H9 (cell line): ENCODE results near the gene TANGO6. TPM values are rescaled to one million over a fixed set of nuclear protein-coding genes. Genes with fewer than 3 reads are reported as not detected.

ENCODE experiments used
- DNase-seq: peaks from one replicate; pipeline ENCODE4 v3.0.0-alpha.2; 2017
- H2AFZ ChIP-seq: one replicate; pipeline ENCODE4 v1.6.1; 2013; ENCODE audit warnings: mild to moderate bottlenecking, low read length, control low read depth, moderate library complexity
- H2AK5ac ChIP-seq: 2 replicates; pipeline ENCODE4 v1.6.1; 2013; ENCODE audit warnings: low read length, control low read depth, mixed read lengths; ENCODE audit not compliant: insufficient read length
- H2BK120ac ChIP-seq: one replicate; pipeline ENCODE4 v1.6.1; 2013; ENCODE audit warnings: low read depth, mild to moderate bottlenecking, low read length, control low read depth, inconsistent platforms; ENCODE audit not compliant: poor library complexity, severe bottlenecking
- H2BK12ac ChIP-seq: 2 replicates; pipeline ENCODE4 v1.6.1; 2013; ENCODE audit warnings: low read length, control low read depth, mixed read lengths, low read depth; ENCODE audit not compliant: insufficient read length
- H2BK15ac ChIP-seq: 2 replicates; pipeline ENCODE4 v1.6.1; 2013; ENCODE audit warnings: low read depth, low read length, control low read depth
- H2BK20ac ChIP-seq: one replicate; pipeline ENCODE4 v1.6.1; 2013; ENCODE audit warnings: low read depth, mild to moderate bottlenecking, low read length, control low read depth, inconsistent platforms; ENCODE audit not compliant: poor library complexity, severe bottlenecking
- H2BK5ac ChIP-seq: 2 replicates; pipeline ENCODE4 v1.6.1; 2013; ENCODE audit warnings: low read length, control low read depth, mixed read lengths; ENCODE audit not compliant: insufficient read length
- H3K14ac ChIP-seq: 2 replicates; pipeline ENCODE4 v1.6.1; 2013; ENCODE audit warnings: low read length, control low read depth; ENCODE audit not compliant: insufficient read depth
- H3K18ac ChIP-seq: 2 replicates; pipeline ENCODE4 v1.6.1; 2013; ENCODE audit warnings: low read depth, mild to moderate bottlenecking, mixed read lengths, low read length, control low read depth; ENCODE audit not compliant: insufficient read length
- H3K23ac ChIP-seq: 2 replicates; pipeline ENCODE4 v1.6.1; 2013; ENCODE audit warnings: low read length, control low read depth, mixed read lengths, low read depth; ENCODE audit not compliant: insufficient read length
- H3K23me2 ChIP-seq: 2 replicates; pipeline ENCODE4 v1.6.1; 2013; ENCODE audit warnings: low read depth, mild to moderate bottlenecking, mixed read lengths, low read length, control low read depth; ENCODE audit not compliant: insufficient read length, poor library complexity, severe bottlenecking
- H3K27ac ChIP-seq: 2 replicates; pipeline ENCODE4 v1.5.1; 2013; ENCODE audit warnings: low read length, control low read depth, mixed read lengths, low read depth; ENCODE audit not compliant: insufficient read length
- H3K27me3 ChIP-seq: 2 replicates; pipeline ENCODE4 v1.6.1; 2013; ENCODE audit warnings: low read length, control low read depth, inconsistent platforms; ENCODE audit not compliant: insufficient read depth
- H3K4ac ChIP-seq: 2 replicates; pipeline ENCODE4 v1.6.1; 2013; ENCODE audit warnings: low read depth, mild to moderate bottlenecking, control low read depth, inconsistent platforms, low read length, moderate library complexity
- H3K4me1 ChIP-seq: 2 replicates; pipeline ENCODE4 v1.6.1; 2013; ENCODE audit warnings: low read length, control low read depth, inconsistent platforms; ENCODE audit not compliant: insufficient read depth
- H3K4me2 ChIP-seq: 2 replicates; pipeline ENCODE4 v1.6.1; 2013; ENCODE audit warnings: low read length, control low read depth, mixed read lengths; ENCODE audit not compliant: insufficient read length, insufficient read depth
- H3K56ac ChIP-seq: 2 replicates; pipeline ENCODE4 v1.6.1; 2013; ENCODE audit warnings: low read depth, mild to moderate bottlenecking, mixed read lengths, low read length, control low read depth; ENCODE audit not compliant: insufficient read length
- H3K79me1 ChIP-seq: 2 replicates; pipeline ENCODE4 v1.6.1; 2013; ENCODE audit warnings: low read depth, mild to moderate bottlenecking, moderate library complexity, low read length, control low read depth, inconsistent platforms; ENCODE audit not compliant: insufficient read depth, poor library complexity, severe bottlenecking
- H3K79me2 ChIP-seq: 2 replicates; pipeline ENCODE4 v1.6.1; 2013; ENCODE audit warnings: low read length, control low read depth, inconsistent platforms; ENCODE audit not compliant: insufficient read depth
- H3K9ac ChIP-seq: 2 replicates; pipeline ENCODE4 v1.6.1; 2013; ENCODE audit warnings: low read length, control low read depth, mixed read lengths; ENCODE audit not compliant: insufficient read length; ENCODE audit errors: extremely low read depth
- H3K9me3 ChIP-seq: one replicate; pipeline ENCODE4 v1.6.1; 2013; ENCODE audit warnings: low read depth, low read length, inconsistent platforms; ENCODE audit not compliant: control insufficient read depth
- H3T11ph ChIP-seq: one replicate; pipeline ENCODE4 v1.6.1; 2013; ENCODE audit warnings: mild to moderate bottlenecking, low read length, control low read depth, inconsistent platforms
- H4K20me1 ChIP-seq: one replicate; pipeline ENCODE4 v1.6.1; 2013; ENCODE audit not compliant: control insufficient read depth, insufficient read length, insufficient read depth
- H4K5ac ChIP-seq: 2 replicates; pipeline ENCODE4 v1.6.1; 2013; ENCODE audit warnings: low read depth, mild to moderate bottlenecking, mixed read lengths, low read length, control low read depth; ENCODE audit not compliant: insufficient read length
- H4K8ac ChIP-seq: replicated peaks from 2 replicates; pipeline ENCODE4 v1.6.1; 2013; ENCODE audit warnings: low read length, control low read depth, mixed read lengths, low read depth; ENCODE audit not compliant: insufficient read length
- H4K91ac ChIP-seq: 2 replicates; pipeline ENCODE4 v1.6.1; 2013; ENCODE audit warnings: low read depth, mild to moderate bottlenecking, moderate library complexity, mixed read lengths, low read length, control low read depth; ENCODE audit not compliant: insufficient read length
- H3K27ac Mint-ChIP-seq, 3 experiments: 2 replicates in 2 of 3; 3 replicates in 1 of 3; pipeline ENCODE4 v1.8.0; 2020 to 2021; ENCODE audit warnings: mixed read lengths in 3 of 3, mild to moderate bottlenecking in 1 of 3, moderate library complexity in 1 of 3
- H3K27me3 Mint-ChIP-seq: 2 replicates; pipeline ENCODE4 v1.8.0; 2021; ENCODE audit warnings: low read depth, mild to moderate bottlenecking, moderate library complexity, mixed read lengths
- H3K36me3 Mint-ChIP-seq, 3 experiments: 2 replicates in 2 of 3; 3 replicates in 1 of 3; pipeline ENCODE4 v1.8.0; 2020 to 2021; ENCODE audit warnings: low read depth in 3 of 3, mixed read lengths in 3 of 3; ENCODE audit not compliant: insufficient read depth in 1 of 3
- H3K4me1 Mint-ChIP-seq, 2 experiments: 2 replicates each; pipeline ENCODE4 v1.8.0; 2020; ENCODE audit warnings: mixed read lengths in 2 of 2
- H3K4me3 Mint-ChIP-seq, 2 experiments: 2 replicates in 1 of 2; 3 replicates in 1 of 2; pipeline ENCODE4 v1.8.0; 2020 to 2021; ENCODE audit warnings: mild to moderate bottlenecking in 2 of 2, mixed read lengths in 2 of 2, moderate library complexity in 1 of 2
- H3K9me3 Mint-ChIP-seq, 2 experiments: 2 replicates in 1 of 2; 3 replicates in 1 of 2; pipeline ENCODE4 v1.8.0; 2020; ENCODE audit warnings: mild to moderate bottlenecking in 2 of 2, mixed read lengths in 2 of 2, moderate library complexity in 1 of 2
- WGBS: extraction: QIAGEN DNeasy Blood & Tissue Kit; methylation state at CpG from one replicate; pipeline ENCODE4 v1.1.7; 2013; ENCODE audit warnings: missing lambda C conversion rate, low lambda C conversion rate, mixed read lengths; ENCODE audit not compliant: insufficient read length; ENCODE audit errors: extremely low coverage; 5-methylcytosine and 5-hydroxymethylcytosine counted together
- total RNA-seq: library from RNA; stranded (reverse); gene quantifications from 2 replicates; pipeline ENCODE4 v1.2.1, GENCODE V29; 2021
- TF ChIP-seq, protein P1 (sequence below): fragments of 200-600 bp; sonication (generic); conservative IDR thresholded peaks from 3 replicates; pipeline ENCODE4 v1.8.0; 2021; ENCODE audit warnings: antibody characterized with exemption, mild to moderate bottlenecking

The TANGO6 gene
- total RNA-seq, 1 experiment from 2014 or later = 12.0 TPM

DNA sequence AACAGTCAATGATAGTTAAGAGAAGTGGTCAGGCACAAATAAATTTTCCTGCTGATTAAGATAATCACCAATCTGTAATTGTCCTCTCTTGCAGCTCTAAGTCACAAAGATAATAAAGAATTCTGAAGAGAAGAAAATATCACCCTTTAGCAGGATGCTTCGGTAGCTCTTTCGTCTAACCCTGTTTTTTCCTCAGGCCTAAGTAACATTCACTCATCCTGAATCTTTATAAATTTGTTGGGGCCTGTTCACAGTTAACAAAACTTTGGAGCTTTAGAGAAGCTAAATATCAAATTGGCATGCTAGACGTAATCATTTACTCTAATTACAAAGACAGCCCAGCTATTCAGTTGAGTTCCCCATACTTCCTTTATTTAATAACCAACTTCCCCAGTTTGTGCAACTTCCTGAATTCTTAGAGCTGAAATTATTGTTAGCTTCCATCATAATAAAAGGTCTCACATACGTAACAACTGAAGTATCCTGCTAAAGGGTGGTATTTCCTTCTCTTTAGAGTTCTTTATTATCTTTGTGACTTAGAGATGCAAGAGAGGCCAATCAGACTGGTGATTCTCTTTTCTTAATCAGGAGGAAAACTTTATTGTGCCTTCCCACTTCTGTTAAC is 118.6 kb downstream of the TANGO6 start:
- Histone ChIP-seq H4K5ac (no peak overlapping the region), H3K9me3 (no peaks in the 10 kb centered on the region), H2BK120ac (no peak overlapping the region), H3K23ac (no peak overlapping the region), H3K9ac (no peak overlapping the region), H3K4ac (no peak overlapping the region), H2BK20ac (no peak overlapping the region), H2AK5ac (no peak overlapping the region), H3K27me3 (no peaks in the 10 kb centered on the region), H2BK5ac (no peak overlapping the region), H3K14ac (no peak overlapping the region), H4K8ac (no peak overlapping the region), H4K91ac (no peak overlapping the region), H3K4me2 (no peak overlapping the region), H3K18ac (no peak overlapping the region), H2BK15ac (no peak overlapping the region), H3K4me1 (peaks cover 5% of the 10 kb centered on the region), H2AFZ (no peak overlapping the region), H3K27ac (no peak overlapping the region), H3K23me2 (no peaks in the 10 kb centered on the region), H2BK12ac (no peak overlapping the region), H3K79me2 (no peaks in the 10 kb centered on the region), H3T11ph (no peak overlapping the region), H3K56ac (no peak overlapping the region), H4K20me1 (no peaks in the 10 kb centered on the region), H3K79me1 (no peaks in the 10 kb centered on the region)
- peaks cover 0 to 5% (median 0%) of the 10 kb centered on the region in 3 experiments; a peak in 2 of 7 replicates for H3K36me3 Mint-ChIP-seq
- peaks cover 20 to 25% of the 10 kb centered on the region in 2 experiments for H3K4me1 Mint-ChIP-seq
- no peak overlapping the region for H3K4me3 Mint-ChIP-seq
- H3K27ac Mint-ChIP-seq = no peak overlapping the region
- TF ChIP-seq, protein P1, sequence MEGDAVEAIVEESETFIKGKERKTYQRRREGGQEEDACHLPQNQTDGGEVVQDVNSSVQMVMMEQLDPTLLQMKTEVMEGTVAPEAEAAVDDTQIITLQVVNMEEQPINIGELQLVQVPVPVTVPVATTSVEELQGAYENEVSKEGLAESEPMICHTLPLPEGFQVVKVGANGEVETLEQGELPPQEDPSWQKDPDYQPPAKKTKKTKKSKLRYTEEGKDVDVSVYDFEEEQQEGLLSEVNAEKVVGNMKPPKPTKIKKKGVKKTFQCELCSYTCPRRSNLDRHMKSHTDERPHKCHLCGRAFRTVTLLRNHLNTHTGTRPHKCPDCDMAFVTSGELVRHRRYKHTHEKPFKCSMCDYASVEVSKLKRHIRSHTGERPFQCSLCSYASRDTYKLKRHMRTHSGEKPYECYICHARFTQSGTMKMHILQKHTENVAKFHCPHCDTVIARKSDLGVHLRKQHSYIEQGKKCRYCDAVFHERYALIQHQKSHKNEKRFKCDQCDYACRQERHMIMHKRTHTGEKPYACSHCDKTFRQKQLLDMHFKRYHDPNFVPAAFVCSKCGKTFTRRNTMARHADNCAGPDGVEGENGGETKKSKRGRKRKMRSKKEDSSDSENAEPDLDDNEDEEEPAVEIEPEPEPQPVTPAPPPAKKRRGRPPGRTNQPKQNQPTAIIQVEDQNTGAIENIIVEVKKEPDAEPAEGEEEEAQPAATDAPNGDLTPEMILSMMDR = no peak
- DNase-seq = no peak
- H3K9me3 Mint-ChIP-seq = no peaks in the 10 kb centered on the region
- WGBS = no CpG with 5 or more reads among the region's 4 CpGs
- H3K27me3 Mint-ChIP-seq = no peaks in the 10 kb centered on the region
